AG10803 (cell line): ENCODE measurements around the gene PPP2R3A.
A peak's percentile ranks its signal among the peaks of the same experiment; 100 is the strongest.

Experiments
- DNase-seq: peaks from one replicate; pipeline ENCODE4 v3.0.0; 2010; ENCODE audit warnings: low read depth
- H3K4me3 ChIP-seq: 2 replicates; pipeline ENCODE4 v1.5.1; 2011; ENCODE audit warnings: mild to moderate bottlenecking, low read length, control low read depth
- CTCF ChIP-seq: conservative IDR thresholded peaks from 2 replicates; pipeline ENCODE4 v1.5.1; 2011; ENCODE audit warnings: mild to moderate bottlenecking, low read length, control low read depth, inconsistent platforms

PPP2R3A gene

GRCh38 chr3:136177876-136178275 is 212.3 kb downstream of the PPP2R3A start:
- TF ChIP-seq CTCF: no peak
- no peak for DNase-seq
- no peak overlapping the region for H3K4me3 ChIP-seq

GRCh38 chr3:136181741-136182140 is 216.2 kb downstream of the PPP2R3A start:
- DNase-seq: no peak
- H3K4me3 ChIP-seq: no peak overlapping the region
- no peak for TF ChIP-seq CTCF

GRCh38 chr3:136184703-136185102 is 219.2 kb downstream of the PPP2R3A start:
- TF ChIP-seq CTCF: no peak
- peak; percentile 78 for DNase-seq
- H3K4me3 ChIP-seq: no peak overlapping the region

- TF ChIP-seq CTCF: no peak
- DNase-seq: no peak
- H3K4me3 ChIP-seq: no peak overlapping the region
Measured at GRCh38 chr3:136186344-136186743, 220.8 kb downstream of the PPP2R3A start.

GRCh38 chr3:136186846-136187245 is 221.3 kb downstream of the PPP2R3A start:
- no peak overlapping the region for H3K4me3 ChIP-seq
- TF ChIP-seq CTCF: no peak

GRCh38 chr3:136187868-136188267 is 222.3 kb downstream of the PPP2R3A start:
- no peak for DNase-seq
- no peak for TF ChIP-seq CTCF
- H3K4me3 ChIP-seq: no peak overlapping the region

More at GRCh38 chr3:136186846-136187245, 221.3 kb downstream of the PPP2R3A start:
- no peak for DNase-seq

GRCh38 chr3:136189043-136189442 is 223.5 kb downstream of the PPP2R3A start:
- no peak for DNase-seq
- TF ChIP-seq CTCF: no peak
- H3K4me3 ChIP-seq: no peak overlapping the region
